ENCODE results near the gene AADACL3.

GRCh38 chr1:12776801-12777557 is 61.1 kb downstream of the AADACL3 start:
- TF ChIP-seq CTCF (IDR thresholded peaks at IDR 0.05; ENCODE audit: control extremely low read depth in 1 of 3, insufficient read depth in 1 of 3, low read depth in 1 of 3, low read length in 3 of 3) (no peak), SIX5 (IDR thresholded peaks at IDR 0.05; ENCODE audit: low read depth, low read length) (no peak)
